Measurements from ENCODE around the gene RGS11.
A peak's percentile ranks its signal among the peaks of the same experiment; 100 is the strongest.
"Not testable (repeated sequence)": the region's sequence is repeated elsewhere in the genome, so short reads cannot be mapped to it uniquely, and the experiment has no call there.

Gene RGS11

DNA sequence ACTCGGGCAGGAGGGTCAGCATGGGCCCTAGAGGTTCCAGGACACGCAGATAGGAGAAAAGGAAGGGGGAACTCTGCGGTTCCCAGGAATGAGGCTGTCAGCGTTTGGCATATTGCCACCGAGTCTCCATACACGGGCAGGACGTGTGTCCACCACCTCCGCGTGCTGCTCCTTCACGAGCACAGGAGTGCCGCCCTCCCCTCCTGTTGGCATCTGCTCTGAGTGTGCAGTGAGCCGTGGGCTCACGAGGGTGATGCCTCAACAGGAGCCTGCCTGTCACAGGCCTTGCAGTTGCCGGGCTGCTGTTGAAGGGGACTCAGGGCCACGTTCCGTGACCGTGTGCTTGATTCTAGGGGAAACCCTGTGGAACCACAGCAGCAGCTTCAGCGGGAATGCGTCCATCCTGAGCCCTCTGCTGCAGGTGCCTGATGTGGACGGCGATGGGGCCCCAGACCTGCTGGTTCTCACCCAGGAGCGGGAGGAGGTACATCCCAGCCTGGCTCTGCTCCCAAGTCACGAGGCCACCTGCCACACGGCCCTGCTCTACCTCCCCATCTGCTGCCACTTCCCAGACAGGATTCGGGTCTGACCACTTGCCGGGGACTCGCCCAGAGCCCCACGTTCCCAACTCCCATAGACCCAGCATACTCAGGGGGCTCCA, 14.6 kb downstream of the RGS11 start:
- no peak for DNase-seq

GRCh38 chr16:260326-260725, 15.4 kb downstream of the RGS11 start:
- DNase-seq, result no peak

GRCh38 chr16:259814-260253, 15.9 kb downstream of the RGS11 start:
- DNase-seq, result no peak

DNA sequence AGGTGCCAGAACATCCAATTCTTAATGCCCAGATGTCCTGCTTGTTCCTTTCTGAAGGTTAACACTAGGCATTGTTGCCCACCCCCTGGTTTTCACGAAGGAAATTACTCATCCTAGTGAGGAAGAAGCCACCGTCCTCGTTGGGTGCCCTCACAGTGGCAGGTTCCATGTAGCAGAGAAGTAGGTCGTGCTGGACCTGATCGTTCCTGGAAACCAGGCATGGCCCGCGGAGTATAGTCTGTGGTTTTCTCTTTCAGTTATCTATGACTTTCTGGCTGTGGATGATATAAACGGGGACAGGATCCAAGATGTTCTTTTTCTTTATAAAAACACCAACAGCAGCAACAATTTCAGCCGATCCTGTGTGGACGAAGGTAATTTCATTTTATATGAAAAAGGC, 16.5 kb downstream of the RGS11 start:
- DNase-seq, result no peak

- not testable (repeated sequence) for DNase-seq
Observed at GRCh38 chr16:258091-258490, 17.7 kb downstream of the RGS11 start.

- DNase-seq, result no peak
Observed at GRCh38 chr16:255183-255582, 20.6 kb downstream of the RGS11 start.

DNA sequence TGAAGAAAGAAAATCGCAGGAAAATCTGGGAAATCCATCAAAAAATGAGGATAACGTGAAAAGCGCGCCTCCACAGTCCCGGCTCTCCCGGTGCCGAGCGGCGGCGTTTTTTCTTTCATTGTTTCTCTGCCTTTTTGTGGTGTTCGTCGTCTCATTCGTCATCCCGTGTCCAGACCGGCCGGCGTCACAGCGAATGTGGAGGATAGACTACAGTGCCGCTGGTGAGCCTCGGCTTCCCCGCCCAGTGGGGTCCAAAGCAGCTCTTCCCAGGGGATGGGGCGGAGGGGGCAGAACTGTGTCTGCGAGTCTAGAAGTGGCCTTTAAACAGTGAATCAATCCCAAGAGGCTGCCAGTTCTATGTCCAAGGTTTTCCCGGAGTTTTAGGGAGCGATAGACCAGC, 21.3 kb downstream of the RGS11 start:
- DNase-seq, result no peak

GRCh38 chr16:253833-254232, 21.9 kb downstream of the RGS11 start:
- DNase-seq, result no peak

DNA sequence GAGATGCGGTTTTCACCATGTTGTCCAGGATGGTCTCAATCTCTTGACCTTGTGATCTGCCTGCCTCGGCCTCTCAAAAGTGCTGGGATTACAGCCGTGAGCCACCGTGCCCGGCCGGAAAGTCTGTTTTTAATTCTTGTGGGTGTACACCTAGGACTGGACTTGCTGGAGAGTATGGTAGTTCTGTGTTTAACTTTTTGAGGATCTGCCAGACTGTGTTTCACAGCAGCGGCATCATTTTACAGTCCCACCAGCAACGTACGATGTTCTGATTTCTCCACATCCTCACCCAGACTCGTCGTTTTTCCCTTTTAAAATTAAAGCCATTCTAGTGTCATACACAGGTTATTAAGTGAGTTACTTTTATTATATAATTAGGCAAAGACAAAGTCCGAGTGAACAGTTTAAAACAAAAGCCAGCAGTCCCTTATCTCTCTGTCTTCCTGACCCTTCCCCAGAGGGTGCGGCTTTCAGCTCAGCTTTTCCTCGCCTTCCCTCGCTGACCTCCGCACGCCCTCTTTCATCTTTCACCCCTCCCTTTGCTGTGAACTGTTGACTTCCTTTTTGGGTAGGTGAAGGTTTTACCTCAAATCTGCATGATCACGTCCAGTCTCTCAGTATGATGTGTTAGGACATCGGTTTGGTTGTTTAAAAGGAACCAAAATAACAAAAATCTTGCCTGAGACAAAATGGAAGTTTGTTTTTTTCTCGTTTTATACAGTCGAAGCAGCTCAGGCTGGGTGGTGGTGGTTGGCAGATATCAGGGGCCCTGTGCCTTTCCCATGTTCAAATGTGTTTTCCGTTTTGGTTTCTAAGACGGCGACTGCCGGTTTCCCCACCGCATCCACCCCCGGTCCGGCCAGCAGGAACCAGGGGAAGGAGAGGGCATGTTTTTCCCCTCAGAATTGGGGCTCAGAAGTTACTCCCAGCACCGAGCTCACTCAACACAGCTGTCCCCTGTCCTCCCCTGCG, 23.1 kb downstream of the RGS11 start:
- peak; percentile 38 for DNase-seq

GRCh38 chr16:249431-249830, 26.3 kb downstream of the RGS11 start:
- no peak for DNase-seq

DNA sequence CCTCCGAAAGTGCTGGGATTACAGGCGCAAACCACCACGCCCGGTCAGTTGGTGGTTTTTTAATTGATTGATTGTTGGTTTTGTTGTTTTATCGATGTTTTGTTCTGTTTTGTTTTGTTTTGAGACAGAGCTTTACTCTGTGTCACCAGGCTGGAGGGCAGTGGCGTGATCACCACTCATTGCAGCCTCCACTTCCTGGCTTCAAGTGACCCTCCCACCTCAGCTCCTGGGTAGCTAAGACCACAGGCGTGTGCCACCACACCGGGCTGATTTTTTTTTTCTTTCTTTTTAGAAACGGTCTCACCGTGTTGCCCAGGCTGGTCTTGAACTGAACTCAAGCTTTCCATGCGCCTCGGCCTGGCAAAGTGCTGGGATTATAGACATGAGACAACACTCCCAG, 28.7 kb downstream of the RGS11 start:
- no peak for DNase-seq

- DNase-seq, result no peak
Observed at GRCh38 chr16:245105-245504, 30.6 kb downstream of the RGS11 start.

DNA sequence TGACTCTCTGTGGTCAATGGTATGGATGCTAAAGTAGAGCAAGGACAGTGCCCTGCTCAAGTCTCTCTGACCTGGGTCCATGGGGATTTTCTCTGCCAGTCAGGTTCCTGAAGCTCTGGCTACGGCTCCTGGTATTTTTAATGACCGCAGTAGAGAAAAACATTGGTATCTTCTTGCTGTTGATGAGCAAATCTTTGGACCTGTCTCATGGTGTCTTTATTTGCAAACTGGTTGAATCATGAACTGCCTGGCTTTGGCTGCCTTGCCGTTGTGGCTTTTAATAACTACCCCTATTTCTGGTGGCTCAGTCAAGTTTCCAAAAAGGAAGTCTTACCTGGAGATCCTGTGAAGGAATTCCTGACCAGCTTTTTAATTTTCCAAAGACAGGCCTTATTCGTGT, 32.4 kb downstream of the RGS11 start:
- no peak for DNase-seq

- no peak for DNase-seq
Observed at GRCh38 chr16:242281-242680, 33.5 kb downstream of the RGS11 start.

DNA sequence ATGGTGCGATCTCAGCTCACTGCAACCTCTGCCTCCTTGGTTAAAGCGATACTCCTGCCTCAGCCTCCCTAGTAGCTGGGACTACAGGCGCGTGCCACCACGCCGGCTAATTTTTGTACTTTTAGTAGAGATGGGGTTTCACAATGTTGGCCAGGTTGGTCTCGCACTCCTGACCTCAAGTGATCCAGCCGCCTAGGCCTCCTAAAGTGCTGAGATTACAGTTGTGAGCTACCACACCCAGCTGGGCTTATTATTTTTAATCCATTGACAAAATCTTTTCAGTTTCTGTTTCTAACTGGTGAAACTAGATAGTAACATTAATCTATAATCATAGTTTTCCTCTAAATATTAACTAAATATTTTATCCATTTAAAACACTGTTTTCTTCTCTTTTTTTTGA, 35.2 kb downstream of the RGS11 start:
- no peak for DNase-seq

GRCh38 chr16:239948-240277, 35.8 kb downstream of the RGS11 start:
- no peak for DNase-seq

- peak; percentile 94 for DNase-seq
Observed at GRCh38 chr16:234468-235305, 41.1 kb downstream of the RGS11 start, which contains the start of gene FAM234A. Gene FAM234A, plus strand, starts transcription at chr16:234821. Its CDS starts 19,593 bp downstream, at chr16:254414.

DNA sequence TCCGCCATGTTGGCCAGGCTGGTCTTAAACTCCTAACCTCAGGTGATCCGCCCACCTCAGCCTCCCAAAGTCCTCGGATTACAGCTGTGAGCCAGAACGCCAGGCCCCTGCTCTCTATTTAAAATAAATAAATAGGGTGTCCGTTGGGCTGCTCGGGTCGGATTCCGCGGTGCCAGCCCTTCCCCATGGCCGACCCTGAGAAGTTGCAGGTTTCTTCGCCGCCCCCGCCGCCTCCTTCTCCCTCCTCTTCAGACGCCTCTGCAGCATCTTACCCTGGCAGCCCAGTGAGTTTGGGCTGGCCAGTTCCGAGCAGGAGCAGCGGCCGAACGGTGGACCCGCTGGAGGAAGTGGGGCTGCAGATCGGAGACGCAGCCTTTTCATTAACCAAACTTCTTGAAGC, 44.8 kb downstream of the RGS11 start:
- no peak for DNase-seq

GRCh38 chr16:230351-230750, 45.4 kb downstream of the RGS11 start:
- DNase-seq, result not testable (repeated sequence)

DNA sequence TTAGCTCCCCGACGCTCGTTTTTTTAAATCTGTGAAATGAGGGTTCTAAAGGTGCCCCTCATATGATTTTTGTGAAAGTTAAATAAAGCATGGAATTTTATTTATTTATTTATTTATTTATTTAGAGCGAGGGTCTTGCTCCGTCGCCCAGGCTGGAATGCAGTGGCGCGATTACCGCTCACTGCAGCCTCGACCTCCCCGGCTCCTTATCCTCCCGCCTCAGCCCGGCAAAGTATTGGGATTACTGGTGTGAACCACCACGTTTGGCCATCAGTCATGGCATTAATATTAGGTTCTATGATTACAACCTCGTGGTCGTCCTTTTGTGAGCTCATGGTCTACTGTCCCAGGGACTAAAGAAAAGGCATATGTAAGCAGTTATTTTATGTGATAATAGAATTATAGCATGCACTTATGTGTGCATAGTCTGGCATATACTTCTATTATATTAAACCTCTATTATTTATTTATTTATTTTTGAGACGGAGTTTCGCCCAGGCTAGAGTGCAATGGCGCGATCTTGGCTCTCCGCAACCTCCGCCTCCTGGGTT, 45.9 kb downstream of the RGS11 start:
- DNase-seq, result no peak

DNA sequence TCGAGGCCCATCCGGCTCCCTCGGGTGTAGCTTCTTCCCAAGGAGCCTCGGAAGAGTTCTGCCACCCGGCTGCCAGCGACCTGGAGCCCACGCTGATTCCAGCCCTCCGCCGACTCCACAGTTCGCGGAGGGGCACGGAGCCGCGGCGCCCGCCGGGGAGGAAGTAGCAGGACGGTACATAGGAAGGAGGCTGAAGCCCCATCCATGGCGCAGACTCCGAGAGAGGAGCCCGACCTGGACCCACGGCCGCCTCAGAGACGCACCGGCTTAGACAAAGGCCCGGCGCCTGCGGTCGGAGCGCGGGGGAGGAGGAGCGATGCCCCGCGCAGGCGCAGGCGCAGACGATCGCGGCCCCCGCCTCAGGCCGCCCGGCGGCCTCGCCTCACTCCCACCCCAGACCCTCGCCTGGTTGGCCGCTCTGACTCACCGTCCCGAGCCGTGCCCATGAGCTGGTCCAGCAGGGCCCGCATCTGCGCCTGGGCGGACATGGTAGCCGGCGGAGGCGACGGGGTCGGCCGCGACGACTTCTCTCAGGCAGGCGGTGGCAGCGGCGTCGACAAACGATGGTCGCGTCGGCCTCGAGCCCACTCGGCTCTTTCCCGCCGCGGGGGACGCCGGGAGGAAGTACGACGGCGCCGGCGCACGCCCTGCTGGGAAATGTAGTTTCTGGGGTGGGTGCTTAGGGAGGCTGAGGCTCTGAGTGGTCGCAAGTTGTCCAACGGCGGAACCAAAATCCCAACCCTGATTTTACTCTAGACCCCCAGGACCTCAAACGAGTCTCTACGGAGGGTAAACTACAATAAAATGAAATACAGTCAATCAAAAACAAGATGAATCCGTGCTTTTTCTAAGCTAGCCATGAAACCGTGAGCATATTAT, 46.7 kb downstream of the RGS11 start, which contains the start of gene LUC7L:
Gene LUC7L (minus strand): TSS at position 598 of the 879 bp plus-strand sequence. CDS start 110 bp downstream, at position 488.
- peak; percentile 88 for DNase-seq
